ENCODE data around the gene MYL7.

Gene MYL7

GRCh38 chr7:44167920-44168319 is 26.8 kb upstream of the MYL7 start:
- no peak for DNase-seq

GRCh38 chr7:44163591-44163990 is 22.5 kb upstream of the MYL7 start:
- DNase-seq = no peak

- peak; percentile 6 for DNase-seq
Measured at GRCh38 chr7:44162785-44163395, 21.8 kb upstream of the MYL7 start.

- DNase-seq = peak; percentile 43
Measured at GRCh38 chr7:44162179-44162578, 21.0 kb upstream of the MYL7 start.

- DNase-seq = peak; percentile 52
Measured at GRCh38 chr7:44161371-44161770, 20.2 kb upstream of the MYL7 start.

GRCh38 chr7:44159824-44160630 is 18.9 kb upstream of the MYL7 start:
- peak; percentile 30 for DNase-seq

- peak; percentile 58 for DNase-seq
Measured at GRCh38 chr7:44158873-44159631, 17.9 kb upstream of the MYL7 start.

- DNase-seq = peak; percentile 38
Measured at GRCh38 chr7:44158096-44158872, 17.2 kb upstream of the MYL7 start.

- peak; percentile 56 for DNase-seq
Measured at GRCh38 chr7:44157116-44158080, 16.3 kb upstream of the MYL7 start.

GRCh38 chr7:44156453-44157010 is 15.4 kb upstream of the MYL7 start:
- peak; percentile 53 for DNase-seq

GRCh38 chr7:44155191-44156185 is 14.4 kb upstream of the MYL7 start:
- peak; percentile 53 for DNase-seq

- DNase-seq = peak; percentile 33
Measured at GRCh38 chr7:44154703-44155102, 13.6 kb upstream of the MYL7 start.

- DNase-seq = peak; percentile 54
Measured at GRCh38 chr7:44153948-44154335, 12.8 kb upstream of the MYL7 start.

- DNase-seq = peak; percentile 37
Measured at GRCh38 chr7:44152971-44153947, 12.1 kb upstream of the MYL7 start.

- peak; percentile 49 for DNase-seq
Measured at GRCh38 chr7:44151956-44152355, 10.8 kb upstream of the MYL7 start.

- peak; percentile 25 for DNase-seq
Measured at GRCh38 chr7:44150966-44151941, 10.1 kb upstream of the MYL7 start.

GRCh38 chr7:44150466-44150832 is 9.3 kb upstream of the MYL7 start:
- DNase-seq = no peak
